ENCODE data around the gene JMJD7.

JMJD7 gene

DNA sequence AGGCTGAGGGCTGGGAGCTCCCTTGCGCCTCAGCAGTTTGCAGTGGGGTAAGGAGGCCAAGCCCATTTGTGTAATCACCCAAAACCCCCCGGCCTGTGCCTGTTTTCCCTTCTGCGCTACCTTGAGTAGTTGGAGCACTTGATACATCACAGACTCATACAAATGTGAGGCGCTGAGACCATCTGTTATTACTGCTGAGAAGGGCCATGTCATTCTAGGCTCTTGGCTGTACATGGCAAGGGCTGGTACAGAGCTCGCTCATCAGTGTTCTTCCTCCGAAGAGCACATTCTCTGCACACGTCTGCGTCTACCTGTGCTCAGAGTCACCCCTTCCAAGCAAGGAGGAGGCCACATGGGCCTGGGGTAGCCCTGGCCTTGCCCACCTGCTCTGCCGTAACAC, 20.1 kb downstream of the JMJD7 start:
- DNase-seq, result no peak

DNA sequence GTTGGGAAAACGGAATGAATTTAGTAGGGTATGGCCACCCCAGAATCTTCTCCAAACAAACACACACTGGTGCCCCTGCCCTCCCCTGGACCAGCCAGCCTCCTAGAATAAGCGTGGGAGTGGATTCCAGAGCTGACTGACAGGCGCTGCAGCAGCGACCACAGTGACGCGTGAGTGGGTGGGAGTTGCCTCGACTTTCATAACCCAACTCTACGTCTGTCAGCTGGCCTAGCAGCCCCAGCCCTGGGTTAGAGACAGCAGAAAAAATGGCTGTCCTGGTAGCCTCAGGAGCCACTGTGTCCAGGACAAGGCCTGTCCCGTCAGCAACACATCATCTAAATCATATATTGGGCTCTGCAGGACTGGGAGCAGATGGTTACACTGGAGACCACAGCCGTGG, 20.7 kb downstream of the JMJD7 start:
- no peak for DNase-seq

DNA sequence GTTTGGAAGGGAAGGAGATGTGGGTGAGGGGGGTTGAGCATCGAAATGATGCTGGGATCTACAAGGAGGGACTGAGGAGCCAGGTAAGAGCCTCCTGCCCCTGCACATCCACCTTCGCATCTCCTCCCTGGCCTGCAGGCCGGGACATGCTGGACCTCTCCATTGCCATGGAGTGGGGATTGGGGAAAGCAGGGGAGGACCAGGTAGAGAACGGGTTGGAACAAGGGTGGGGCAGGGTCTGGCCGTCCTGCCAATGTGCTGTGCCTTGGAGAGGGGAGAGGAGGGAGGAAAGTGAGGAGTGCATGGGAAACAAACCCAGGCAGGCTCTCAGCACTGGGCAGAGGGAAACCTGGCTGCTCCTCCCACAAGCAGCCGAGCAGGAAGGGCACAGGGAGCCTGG, 21.3 kb downstream of the JMJD7 start:
- DNase-seq, result no peak

DNA sequence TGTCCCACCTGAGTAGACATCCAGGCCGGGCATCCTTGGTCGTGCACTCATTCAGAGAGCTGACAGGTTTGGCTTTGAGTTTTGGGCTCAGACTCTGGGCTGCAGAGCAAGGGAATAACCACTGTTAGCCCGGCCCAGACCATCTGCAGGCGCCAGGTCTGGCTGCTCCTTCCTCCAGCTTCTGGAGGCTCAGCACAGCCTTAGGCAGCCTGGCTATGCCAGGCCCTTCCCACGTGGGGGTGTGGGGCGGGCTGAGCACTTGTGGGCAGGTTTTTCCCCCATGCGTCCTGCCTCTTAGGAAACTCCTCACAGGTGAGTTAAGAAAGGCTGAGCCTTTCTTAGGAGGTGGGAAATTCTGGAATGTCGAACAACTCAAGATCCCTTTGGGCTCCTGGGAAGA, 22.0 kb downstream of the JMJD7 start:
- DNase-seq, result no peak

DNA sequence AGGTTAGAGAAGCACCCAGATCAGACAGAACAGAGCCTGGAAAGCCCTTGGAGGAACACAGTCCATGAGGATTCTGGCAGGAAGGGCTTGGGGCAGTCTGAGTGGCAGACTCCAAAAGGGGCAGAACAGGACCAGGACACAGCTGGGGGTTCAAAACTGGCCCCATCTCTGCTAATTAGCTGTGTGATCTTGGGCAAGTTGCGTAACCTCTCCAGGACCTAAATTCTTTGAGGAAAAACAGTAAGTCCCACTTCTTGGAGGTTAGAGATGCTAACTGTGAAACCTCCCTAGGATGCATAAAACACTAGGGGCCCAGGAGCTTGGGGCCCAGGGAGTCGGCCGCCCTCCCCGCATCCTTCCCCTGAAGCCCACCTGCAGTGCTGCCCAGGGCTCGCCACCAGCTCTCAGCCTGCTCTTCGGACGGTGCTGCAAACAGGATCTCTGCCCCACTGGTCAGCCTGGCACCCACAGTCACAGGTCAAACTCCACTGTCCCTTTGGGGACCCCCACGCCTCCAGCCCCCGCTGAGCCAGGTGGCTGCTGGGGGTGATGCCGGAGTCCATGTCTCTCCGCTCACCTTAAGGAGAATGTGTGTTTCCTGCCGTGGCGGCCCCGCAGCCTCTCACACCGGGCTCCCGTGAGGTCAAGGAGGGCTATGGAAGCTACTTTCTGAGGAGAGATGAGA, 22.7 kb downstream of the JMJD7 start:
- DNase-seq, result no peak

DNA sequence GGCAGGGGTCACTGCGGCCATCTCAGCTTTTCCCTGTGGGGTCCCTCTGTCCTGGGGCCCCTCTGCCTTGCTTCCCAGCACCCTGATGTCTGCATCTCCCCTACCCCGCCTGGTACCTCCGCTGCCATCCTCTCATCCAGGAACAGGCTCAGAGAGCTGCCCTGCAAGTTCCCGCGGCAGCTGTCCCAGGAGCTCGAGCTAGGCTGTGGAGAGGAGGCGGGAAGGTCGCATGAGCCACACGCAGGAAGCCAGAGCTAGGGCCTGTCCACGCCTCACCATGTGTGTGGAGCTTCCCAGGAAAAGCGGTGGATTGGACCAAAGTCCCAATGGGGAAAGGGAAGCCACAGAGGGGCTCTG, 23.3 kb downstream of the JMJD7 start:
- no peak for DNase-seq

DNA sequence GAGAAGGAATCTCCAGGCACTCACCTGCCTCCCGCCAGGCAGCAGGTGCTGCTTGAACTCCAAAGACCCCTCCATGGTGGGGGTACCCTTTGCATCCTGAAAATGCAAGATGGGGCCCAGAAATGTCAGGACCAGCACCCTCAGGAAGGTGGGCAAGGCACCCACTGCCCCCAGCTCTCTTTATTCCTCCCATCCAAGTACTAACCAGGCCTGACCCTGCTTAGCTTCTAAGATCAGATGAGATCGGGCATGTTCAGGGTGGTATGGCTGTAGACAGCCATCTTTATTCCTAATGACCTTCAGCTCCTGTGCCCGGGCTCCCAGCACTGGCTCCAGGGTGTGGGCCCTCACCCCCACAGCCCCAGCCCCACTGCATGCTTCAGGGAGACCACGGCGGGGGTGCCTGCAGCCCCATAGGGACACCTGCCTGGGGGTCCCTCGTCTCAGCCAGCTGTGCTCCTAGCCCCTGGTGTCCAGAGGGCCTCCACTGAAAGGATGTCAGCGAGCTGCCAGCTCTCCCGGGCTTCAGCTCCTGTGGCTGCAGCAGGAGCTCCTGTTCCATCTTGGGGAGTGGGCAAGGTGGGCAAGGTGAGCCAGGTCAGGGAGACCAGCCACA, 24.0 kb downstream of the JMJD7 start:
- no peak for DNase-seq

DNA sequence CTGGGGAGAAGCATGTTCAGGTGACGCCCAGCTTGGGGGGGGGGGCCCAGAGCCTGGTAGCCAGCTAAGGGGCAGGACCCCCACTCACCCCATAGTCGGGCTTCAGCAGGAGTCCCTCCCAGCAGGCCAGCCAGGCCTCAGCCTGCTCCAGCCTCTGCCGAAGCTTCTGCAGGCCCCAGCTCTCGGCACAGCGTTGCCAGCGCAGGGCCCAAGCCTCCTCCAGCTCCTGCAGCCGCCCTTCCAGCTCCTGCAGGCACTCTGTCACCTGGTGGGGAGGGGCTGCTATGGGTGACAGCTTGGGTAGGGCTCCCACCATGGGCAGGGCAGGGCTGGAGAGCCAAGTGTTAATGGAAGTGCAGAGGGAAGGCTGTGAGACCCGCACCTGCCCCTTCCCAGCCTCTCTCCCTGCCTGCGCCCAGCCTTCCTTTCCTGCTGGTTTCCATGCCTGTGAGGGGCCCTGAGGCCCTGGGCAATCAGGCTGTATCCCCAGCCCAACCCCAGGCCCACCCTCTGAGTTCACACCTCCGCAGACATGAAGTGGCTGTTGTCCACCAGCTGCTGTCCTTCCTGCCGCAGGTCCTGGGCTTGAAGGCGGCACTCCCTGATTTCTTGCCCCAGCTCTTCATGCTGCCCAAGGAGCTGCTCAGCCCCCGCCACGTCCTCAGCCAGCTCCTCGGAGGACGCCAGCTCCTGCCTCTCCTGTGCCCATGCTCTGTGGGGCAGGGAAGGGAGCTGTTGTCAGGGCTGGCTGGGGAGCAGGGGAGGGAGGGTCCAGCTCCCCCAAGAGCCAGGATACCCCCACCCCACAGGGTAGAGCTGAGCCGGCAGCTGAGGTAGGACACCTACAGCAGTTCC, 25.1 kb downstream of the JMJD7 start:
- DNase-seq, result no peak

DNA sequence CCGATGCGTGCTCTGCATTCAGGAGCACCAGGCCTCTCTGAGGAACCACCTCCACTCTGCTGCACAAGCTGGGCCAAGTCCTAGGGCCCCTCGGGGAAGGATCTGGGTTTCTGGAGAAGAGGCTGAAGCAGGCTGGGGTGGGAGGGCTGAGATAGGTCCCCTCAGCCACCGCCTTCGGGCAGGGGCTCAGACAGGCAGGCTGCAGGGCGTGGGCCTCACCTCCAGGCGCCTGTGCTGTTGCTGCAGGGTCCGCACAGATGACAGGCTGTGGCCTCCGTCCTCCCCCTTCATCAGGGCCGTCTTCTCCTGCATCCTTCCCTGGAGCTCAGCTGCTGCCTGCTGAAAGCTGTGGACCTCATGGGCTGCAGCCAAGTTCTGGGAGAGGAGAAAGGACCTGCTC, 25.9 kb downstream of the JMJD7 start:
- DNase-seq, result no peak

DNA sequence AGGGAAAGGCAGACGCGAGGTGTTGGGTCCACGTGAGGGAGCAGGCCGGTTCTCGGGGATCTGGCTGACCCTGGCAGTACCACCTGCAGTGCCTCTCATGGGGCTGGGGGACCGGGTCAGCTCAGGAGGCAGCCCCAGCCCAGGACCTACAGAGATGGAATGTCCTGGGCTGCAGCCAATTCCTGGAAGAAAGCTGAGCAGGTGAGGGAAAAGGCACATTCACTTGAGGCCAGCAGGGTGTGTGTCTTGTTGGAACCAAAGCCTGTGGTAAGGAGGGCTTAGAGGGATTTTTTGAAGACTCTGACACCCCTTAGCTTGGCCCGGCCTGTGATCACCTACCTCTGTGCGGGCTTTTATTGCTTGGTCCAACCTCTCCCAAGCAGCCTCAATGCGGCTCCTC, 26.6 kb downstream of the JMJD7 start:
- no peak for DNase-seq

DNA sequence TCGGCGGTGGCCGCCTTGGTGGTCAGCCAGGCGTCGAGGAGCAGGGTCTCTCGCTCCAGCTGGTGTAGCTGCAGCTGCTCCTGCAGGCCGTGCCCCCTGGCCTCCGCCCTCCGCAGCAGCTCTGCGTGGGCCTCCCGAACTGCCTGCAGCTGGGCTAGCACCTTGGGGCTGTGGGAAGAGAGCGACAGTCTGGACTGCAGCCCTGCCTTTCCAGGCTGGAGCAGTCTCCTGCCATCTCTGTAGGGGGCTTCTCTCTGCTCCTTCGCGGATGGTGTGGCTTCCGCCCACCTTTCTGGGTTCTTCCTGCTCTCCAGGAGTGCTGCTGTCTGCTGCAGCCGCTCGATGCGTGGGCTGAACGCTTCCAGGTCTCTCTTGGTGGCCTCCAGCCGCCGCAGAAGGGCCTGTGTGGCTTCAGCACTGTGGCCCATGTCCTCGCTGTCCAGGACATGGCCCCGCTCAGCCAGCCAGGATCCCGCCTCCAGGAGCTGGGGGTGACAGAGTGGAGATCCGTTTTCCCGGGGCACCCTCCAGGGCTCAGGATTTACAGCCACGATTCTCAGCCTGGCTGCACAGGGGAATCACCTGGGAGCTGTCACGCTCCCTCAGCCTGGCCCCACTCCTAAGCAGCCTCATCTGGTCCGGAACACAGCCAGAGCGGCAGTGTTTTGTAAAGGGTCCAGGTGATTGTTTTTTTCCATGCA, 27.5 kb downstream of the JMJD7 start:
- DNase-seq, result peak; percentile 61

DNA sequence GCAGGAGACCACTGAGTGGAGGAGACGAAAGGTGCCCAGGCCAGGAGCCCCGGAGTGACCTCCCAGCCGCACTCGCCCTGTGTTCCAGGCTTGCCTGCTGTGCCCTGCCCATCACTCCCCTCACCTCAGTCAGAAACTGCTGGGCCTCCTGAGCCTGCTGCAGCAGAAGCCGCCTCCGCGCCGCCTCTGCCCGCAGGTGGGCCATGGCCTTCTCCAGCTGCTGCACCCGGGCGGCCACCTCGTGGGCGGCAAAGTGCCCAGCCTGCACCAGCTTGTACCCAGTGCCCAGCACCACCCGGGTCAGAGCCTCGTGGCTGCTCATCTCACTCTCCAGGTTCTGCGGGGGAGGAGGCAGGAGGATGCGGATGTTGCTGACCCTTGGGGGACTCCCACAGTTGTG, 28.4 kb downstream of the JMJD7 start:
- DNase-seq, result no peak

DNA sequence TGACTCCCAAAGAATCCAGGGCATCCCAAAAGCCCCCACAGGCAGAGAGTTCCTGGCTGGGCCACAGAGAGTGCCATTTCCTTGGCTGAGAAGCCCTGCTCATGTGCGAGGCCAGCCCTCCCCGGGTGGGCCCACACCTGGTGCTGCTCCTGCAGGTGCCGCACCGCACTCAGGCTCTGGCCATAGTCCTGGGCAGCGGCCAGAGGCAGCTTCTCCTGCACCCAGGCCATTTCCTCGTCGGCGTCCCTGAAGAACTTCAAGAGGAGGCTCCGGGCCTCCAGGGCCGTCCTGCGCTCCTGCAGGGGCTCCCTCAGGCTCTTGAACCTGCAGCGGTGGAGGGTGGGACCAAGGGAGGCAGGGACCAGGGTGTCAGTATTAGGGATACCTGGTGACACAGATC, 28.8 kb downstream of the JMJD7 start:
- no peak for DNase-seq

DNA sequence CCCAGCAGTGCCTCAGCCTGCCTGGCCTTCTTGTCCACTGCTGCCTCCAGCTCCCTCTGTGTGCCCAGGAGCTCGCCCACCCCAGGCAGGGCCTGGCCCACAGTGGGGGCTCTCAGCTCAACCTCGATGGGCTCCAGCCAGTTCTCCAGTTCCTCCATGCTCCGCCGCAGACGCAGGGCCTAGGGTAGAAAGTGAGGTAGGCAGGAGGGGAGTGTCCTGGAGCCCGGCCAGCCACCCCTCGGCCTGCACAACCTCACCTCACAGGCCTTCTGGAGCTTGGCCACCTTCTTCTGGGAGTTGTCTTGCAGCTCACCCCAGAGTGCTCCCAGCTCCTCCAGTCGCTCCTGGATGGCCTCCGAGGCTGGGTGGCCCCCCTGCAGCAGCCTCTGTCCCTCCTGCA, 29.4 kb downstream of the JMJD7 start:
- DNase-seq, result no peak

DNA sequence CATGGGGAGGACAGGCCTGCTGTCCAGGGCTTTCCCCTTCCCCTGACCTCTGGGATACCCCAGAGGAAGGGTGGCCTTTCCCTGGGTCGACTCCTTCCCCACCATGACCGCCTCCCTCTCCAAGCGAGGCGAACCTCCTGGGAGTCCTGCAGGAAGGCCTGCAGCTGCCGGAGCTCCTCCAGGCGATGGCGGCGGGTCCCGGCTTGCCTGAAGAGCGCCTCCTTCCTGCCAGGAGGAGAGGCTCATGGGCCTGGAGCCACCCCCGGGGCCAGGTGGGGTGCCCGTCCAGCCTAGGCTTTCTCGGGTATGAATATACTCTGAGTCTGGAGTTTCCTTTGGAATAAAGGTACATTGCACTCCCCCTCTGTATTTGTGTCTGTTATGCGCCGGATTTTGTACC, 30.9 kb downstream of the JMJD7 start:
- no peak for DNase-seq

DNA sequence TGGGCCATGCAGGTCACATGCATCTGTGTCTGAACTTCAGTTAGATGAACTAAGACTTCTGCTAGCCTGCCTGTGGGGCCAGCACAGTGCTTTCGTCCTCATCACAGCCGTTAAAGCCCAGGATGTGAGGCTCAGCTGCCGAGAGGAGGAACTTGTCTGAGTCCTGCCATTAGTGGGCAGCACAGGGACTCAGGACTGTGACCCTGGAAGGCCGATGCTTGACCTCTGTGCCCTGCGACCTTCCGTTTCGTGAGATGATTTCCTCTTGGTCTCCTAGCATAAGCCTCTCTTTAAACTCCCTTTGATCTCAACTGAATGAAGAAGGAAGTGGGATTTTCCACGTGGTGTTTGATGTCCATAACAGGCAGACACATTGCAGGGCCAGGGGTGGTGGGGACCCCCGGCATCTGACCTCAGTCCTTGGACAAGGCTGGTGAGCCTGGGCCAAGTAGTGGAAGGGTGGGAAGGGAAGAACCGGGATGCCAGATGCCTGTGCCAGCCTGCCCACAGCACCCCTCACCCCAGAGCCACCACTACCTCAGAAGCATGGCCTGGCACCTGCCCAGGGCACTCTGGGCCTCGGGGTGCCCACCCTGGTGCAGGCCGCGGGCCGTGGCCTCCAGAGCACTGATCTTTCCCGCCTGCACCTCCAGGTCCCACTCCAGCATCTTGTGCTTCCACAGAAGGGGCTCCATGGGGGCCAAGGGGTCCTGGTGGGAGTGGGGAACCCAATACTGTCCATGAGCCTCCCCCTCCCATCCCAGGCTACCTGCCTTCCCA, 32.3 kb downstream of the JMJD7 start:
- no peak for DNase-seq

DNA sequence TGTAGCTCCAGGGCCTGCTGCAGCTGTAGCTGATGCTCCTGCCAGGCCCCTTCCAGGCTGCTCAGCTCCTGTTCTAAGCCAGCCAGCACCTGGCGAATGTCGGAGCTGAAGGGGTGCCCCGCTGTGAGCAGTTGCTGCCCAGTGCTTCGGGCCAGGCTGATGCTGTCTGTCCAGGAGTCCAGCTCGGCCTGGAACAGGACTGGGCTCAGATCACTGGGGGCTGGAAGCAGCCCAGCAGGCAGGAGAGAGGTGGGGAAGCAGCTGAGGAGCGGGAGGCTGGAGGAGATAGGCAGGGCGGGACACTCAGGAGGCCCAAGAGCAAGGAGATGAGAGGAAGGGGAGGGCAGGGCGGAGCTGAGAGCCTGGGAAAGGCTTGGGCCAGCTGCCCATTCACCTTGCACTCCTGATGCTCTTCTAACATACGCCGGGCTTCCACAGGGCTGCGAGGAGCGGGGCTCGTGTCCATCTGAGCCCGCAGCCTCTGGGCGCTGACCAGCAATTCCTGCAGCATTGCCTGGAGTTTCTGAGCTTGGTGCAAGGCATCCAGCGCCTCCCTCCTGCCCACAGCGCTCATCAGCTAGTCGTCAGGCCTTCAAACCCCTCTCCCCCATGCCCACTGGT, 34.0 kb downstream of the JMJD7 start:
- DNase-seq, result no peak

DNA sequence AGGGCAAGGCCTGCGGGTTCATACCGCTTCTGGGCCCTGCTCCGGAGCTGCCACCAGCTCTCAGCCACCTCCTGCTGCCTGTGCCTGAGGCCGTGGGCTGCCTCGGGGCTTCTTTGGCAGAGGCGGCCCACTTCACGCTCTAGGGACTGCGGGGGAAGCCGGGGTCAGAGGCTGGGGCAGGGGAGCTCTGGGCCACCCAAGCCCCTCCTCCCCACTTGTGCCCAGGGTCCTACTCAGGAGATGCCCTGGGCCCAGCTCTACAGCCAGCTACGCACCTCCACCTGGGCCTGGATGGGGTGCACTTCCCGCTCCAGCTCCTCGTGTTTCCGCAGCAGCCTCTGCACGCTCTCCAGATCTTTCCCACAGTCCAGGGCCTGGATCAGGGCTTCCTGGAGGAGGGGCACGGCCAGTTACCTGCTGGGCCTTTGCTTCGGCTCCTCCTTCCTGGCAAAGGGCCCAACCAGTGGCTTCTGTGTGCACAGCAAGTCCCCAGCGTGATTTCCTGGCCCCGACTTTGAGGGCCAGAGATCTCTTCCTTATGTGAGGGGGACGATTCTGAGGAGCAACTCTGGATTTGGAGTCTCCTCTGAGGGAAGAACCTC, 34.7 kb downstream of the JMJD7 start:
- no peak for DNase-seq

DNA sequence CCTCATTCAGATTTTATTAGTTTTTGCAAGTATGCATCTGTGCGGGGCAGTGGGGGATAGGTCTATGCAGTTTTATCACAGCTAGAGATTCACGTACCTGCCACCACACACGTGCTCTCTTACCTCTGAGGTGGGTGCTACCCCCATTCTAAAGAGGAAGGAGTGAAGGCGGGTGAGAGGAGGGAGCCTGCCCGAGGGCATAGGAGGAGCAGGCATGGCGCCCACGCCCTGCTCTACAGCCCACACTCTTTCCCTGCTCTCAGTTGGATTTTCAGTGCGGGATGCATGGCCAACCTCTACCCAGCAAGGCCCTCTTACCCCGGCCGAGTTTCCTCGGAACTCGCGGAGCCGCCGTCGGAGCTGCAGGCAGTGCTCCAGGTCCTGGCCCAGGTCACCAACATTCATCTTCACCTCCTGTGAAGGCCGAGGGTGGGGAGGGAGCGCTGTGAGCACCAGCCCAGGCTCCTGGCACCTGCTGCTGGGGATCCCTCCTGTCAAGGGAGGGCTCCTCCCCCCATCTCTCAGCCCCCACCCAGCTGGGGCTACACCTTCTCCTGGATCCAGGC, 37.7 kb downstream of the JMJD7 start:
- no peak for DNase-seq

DNA sequence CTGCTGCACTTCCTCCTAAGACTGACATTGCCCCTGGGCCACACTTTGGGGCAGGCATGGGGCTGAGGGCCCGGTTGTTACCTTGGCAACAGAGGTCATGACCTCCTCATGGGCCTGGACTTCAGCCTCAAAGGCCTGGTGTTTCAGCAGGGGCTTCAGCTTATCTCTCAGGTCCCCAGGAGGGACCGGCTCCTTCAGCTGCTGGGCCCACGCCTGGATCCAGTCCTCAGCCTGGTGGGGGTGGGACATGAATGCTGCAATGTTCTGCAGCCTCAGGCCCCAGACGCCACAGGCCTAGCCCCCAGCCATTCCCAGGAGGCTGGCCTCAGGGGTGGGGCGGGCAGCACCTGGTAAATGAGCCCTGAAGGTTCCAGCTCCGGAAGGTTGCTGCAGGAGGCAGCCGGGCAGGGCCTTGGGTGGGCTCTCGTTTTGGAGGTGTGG, 38.4 kb downstream of the JMJD7 start:
- DNase-seq, result no peak

DNA sequence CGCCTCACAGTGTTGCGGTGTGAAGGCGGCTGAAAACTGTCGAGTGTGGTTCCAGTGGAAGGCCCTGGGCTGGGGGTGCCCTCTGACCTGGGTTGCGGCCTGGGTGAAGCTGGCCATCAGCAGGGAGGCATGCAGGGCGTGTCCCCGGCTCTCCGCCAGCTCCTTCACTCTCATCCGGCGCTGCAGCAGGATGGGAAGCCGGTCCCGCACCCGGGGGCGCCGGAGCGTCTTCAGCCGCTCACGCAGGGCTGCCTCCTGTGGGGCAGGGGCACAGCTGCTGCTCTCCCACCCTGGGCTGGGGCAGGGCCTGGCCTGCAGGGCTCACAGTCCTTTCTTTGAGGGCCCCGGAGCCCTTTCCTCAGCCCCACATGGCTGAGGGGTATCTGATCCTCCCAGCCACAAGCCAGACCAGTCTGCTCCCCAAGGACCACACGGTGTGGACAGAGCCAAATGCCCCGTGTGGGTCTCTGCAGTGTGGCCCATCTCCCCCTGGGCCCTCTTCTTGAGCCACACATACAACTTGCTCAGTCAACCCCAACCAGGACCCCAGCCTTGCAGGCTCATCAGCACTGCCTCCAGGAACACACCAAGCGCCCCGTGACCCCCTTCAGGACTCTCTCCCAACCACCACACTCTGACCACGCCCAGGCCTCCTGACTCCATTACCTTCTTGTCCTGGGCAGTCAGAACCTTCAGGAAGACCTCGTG, 39.1 kb downstream of the JMJD7 start:
- no peak for DNase-seq
